Measurements from ENCODE around the gene RAB6A.
A peak's percentile ranks its signal among the peaks of the same experiment; 100 is the strongest.

Gene RAB6A

GRCh38 chr11:73648571-73649046 is 112.3 kb downstream of the RAB6A start:
- no peak for DNase-seq
- Histone ChIP-seq H3K27ac (ENCODE audit: low read length) (no peak overlapping the region), H3K27me3 (replicated peaks; ENCODE audit: insufficient read depth, low read length) (0 out of 2 replicates have a peak, but pooled peaks cover 5% of the 10 kb centered on the region), H3K79me2 (ENCODE audit: low read length) (no peaks in the 10 kb centered on the region), H3K36me3 (replicated peaks; ENCODE audit: insufficient read depth, low read length) (no peaks in the 10 kb centered on the region), H3K9ac (ENCODE audit: low read length) (no peak overlapping the region), H2AFZ (ENCODE audit: low read length) (no peak overlapping the region), H3K4me2 (ENCODE audit: low read depth, low read length) (no peak overlapping the region), H3K9me2 (replicated peaks; ENCODE audit: insufficient read depth, low read length) (no peaks in the 10 kb centered on the region), H3K4me3 (ENCODE audit: low read length) (no peak overlapping the region), H3K9me3 (replicated peaks; ENCODE audit: insufficient read depth, low read length) (no peaks in the 10 kb centered on the region), H4K20me1 (ENCODE audit: insufficient read depth, low read length) (no peaks in the 10 kb centered on the region), H3K4me1 (ENCODE audit: low read length) (0 out of 2 replicates have a peak, but pooled peaks cover 4% of the 10 kb centered on the region), H3F3A (ENCODE audit: insufficient read depth, low read length) (no peaks in the 10 kb centered on the region; the same call in 1 of the 2 replicates)
- TF ChIP-seq EZH2phosphoT487 (IDR thresholded peaks at IDR 0.05; ENCODE audit: low read length) (no peak), EZH2 (optimal IDR thresholded peaks at IDR 0.05; ENCODE audit: low read depth, low read length) (no peak), CTCF (IDR thresholded peaks at IDR 0.05; ENCODE audit: low read length) (no peak)

GRCh38 chr11:73648121-73648520 is 112.8 kb downstream of the RAB6A start:
- 0 out of 2 replicates have a peak, but pooled peaks cover 5% of the 10 kb centered on the region for H3K27me3 ChIP-seq (replicated peaks; ENCODE audit: insufficient read depth, low read length)
- H3K9ac ChIP-seq (ENCODE audit: low read length): no peak overlapping the region
- peak overlapping the region; percentile 83 for H2AFZ ChIP-seq (ENCODE audit: low read length)
- H3K9me2 ChIP-seq (replicated peaks; ENCODE audit: insufficient read depth, low read length): no peaks in the 10 kb centered on the region
- no peaks in the 10 kb centered on the region; the same call in 1 of the 2 replicates for H3F3A ChIP-seq (ENCODE audit: insufficient read depth, low read length)
- H3K36me3 ChIP-seq (replicated peaks; ENCODE audit: insufficient read depth, low read length): no peaks in the 10 kb centered on the region
- peak overlapping the region; percentile 75; the same call in 1 of the 2 replicates for H3K4me2 ChIP-seq (ENCODE audit: low read depth, low read length)
- DNase-seq: no peak
- no peaks in the 10 kb centered on the region for H3K9me3 ChIP-seq (replicated peaks; ENCODE audit: insufficient read depth, low read length)
- 0 out of 2 replicates have a peak, but pooled peaks cover 4% of the 10 kb centered on the region for H3K4me1 ChIP-seq (ENCODE audit: low read length)
- TF ChIP-seq EZH2 (optimal IDR thresholded peaks at IDR 0.05; ENCODE audit: low read depth, low read length) (no peak), CTCF (IDR thresholded peaks at IDR 0.05; ENCODE audit: low read length) (no peak), EZH2phosphoT487 (IDR thresholded peaks at IDR 0.05; ENCODE audit: low read length) (no peak)
- H4K20me1 ChIP-seq (ENCODE audit: insufficient read depth, low read length): no peaks in the 10 kb centered on the region
- H3K4me3 ChIP-seq (ENCODE audit: low read length): 0 out of 2 replicates have a peak overlapping the region, but pooled peaks have one; percentile 61
- H3K27ac ChIP-seq (ENCODE audit: low read length): no peak overlapping the region
- H3K79me2 ChIP-seq (ENCODE audit: low read length): no peaks in the 10 kb centered on the region

- Histone ChIP-seq H3K4me2 (ENCODE audit: low read depth, low read length) (peak overlapping the region; percentile 75), H3K36me3 (replicated peaks; ENCODE audit: insufficient read depth, low read length) (no peaks in the 10 kb centered on the region), H3F3A (ENCODE audit: insufficient read depth, low read length) (no peaks in the 10 kb centered on the region; the same call in 1 of the 2 replicates), H3K27me3 (replicated peaks; ENCODE audit: insufficient read depth, low read length) (0 out of 2 replicates have a peak, but pooled peaks cover 5% of the 10 kb centered on the region), H3K79me2 (ENCODE audit: low read length) (no peaks in the 10 kb centered on the region), H3K27ac (ENCODE audit: low read length) (peak overlapping the region; percentile 7; the same call in 1 of the 2 replicates), H3K4me3 (ENCODE audit: low read length) (peak overlapping the region; percentile 61), H4K20me1 (ENCODE audit: insufficient read depth, low read length) (no peaks in the 10 kb centered on the region), H3K9ac (ENCODE audit: low read length) (peak overlapping the region; percentile 10; the same call in 1 of the 2 replicates), H3K9me2 (replicated peaks; ENCODE audit: insufficient read depth, low read length) (no peaks in the 10 kb centered on the region), H2AFZ (ENCODE audit: low read length) (peak overlapping the region; percentile 83), H3K4me1 (ENCODE audit: low read length) (0 out of 2 replicates have a peak, but pooled peaks cover 4% of the 10 kb centered on the region), H3K9me3 (replicated peaks; ENCODE audit: insufficient read depth, low read length) (no peaks in the 10 kb centered on the region)
- no peak for TF ChIP-seq EZH2 (optimal IDR thresholded peaks at IDR 0.05; ENCODE audit: low read depth, low read length)
- TF ChIP-seq EZH2phosphoT487 (IDR thresholded peaks at IDR 0.05; ENCODE audit: low read length): no peak
- no peak for TF ChIP-seq CTCF (IDR thresholded peaks at IDR 0.05; ENCODE audit: low read length)
- DNase-seq: peak; percentile 96
These were observed 113.3 kb downstream of the RAB6A start for GRCh38 chr11:73647459-73648100.

All from MM.1S (cell line).